ENCODE measurements around the gene TYW1. TPM values are rescaled to one million over a fixed set of nuclear protein-coding genes. Genes with fewer than 3 reads are reported as not detected.
"Not testable (repeated sequence)": the region's sequence is repeated elsewhere in the genome, so short reads cannot be mapped to it uniquely, and the experiment has no call there.

TYW1 gene
- total and polyA plus RNA-seq, 2 of the 8 experiments (the other 6 are each of a cell fraction or from before 2014, with no cell fraction given): 8.8 to 16.2 TPM

- TF ChIP-seq CBX8 (IDR thresholded peaks at IDR 0.05; ENCODE audit: borderline replicate concordance, low read depth, low read length) (no peak), BRCA1 (IDR thresholded peaks at IDR 0.05; ENCODE audit: low read depth, low read length) (no peak), JUND (IDR thresholded peaks at IDR 0.05; ENCODE audit: low read length) (no peak)
Observed at GRCh38 chr7:67022511-67022910, 25.9 kb downstream of the TYW1 start (continued).

DNA sequence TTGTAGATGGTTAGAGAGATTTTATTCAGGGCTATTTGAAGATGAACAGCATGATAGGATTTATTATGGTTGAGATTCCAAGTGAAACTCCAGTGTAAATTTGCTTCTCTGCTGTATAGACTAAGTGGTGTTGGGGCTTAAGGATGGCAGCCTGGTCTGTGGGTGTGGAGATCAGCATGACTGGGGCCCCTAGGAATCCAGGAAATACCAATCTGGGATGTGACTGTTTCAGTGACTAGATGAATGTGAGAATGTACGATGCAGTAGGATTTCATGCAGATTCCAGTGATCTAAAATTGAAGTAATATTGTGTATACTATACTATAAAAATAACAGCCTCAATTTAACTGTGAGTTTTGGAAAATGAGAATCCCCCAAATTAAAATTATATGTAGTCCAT, 28.8 kb downstream of the TYW1 start:
- H2BK120ac ChIP-seq (replicated peaks; ENCODE audit: low read depth, low read length); H2BK12ac ChIP-seq (ENCODE audit: low read depth, low read length); H3K23ac ChIP-seq (ENCODE audit: insufficient read length); H2BK5ac ChIP-seq (ENCODE audit: low read depth, low read length); H3K27ac ChIP-seq (ENCODE audit: low read depth, low read length); H3K9ac ChIP-seq (replicated peaks in 1 of 4; ENCODE audit: extremely low read depth in 1 of 4, low read depth in 3 of 4, low read length in 3 of 4); POLR2A ChIA-PET (ENCODE audit: partially characterized antibody); H3K4me2 ChIP-seq (ENCODE audit: insufficient read depth in 1 of 2, low read depth in 2 of 2, low read length in 2 of 2); H3K79me1 ChIP-seq (ENCODE audit: low read depth, low read length); H3K18ac ChIP-seq (ENCODE audit: extremely low read depth, low read length); H3K14ac ChIP-seq (ENCODE audit: insufficient read length); H4K8ac ChIP-seq (ENCODE audit: extremely low read depth, insufficient read depth, low read length); H3K9me3 ChIP-seq (ENCODE audit: insufficient read depth in 2 of 2, low read depth in 1 of 2, low read length in 1 of 2); H4K91ac ChIP-seq (replicated peaks; ENCODE audit: insufficient read length, low read length); H3K4me1 ChIP-seq (replicated peaks in 1 of 4; ENCODE audit: control insufficient read depth in 3 of 4, insufficient read depth in 4 of 4, low read length in 3 of 4); H3K4ac ChIP-seq (replicated peaks; ENCODE audit: insufficient read length, low read depth, low read length); H4K20me1 ChIP-seq (replicated peaks in 1 of 2; ENCODE audit: control insufficient read depth in 1 of 2, insufficient read depth in 2 of 2, low read length in 2 of 2); H3K27me3 ChIP-seq (replicated peaks in 1 of 4; ENCODE audit: control insufficient read depth in 3 of 4, extremely low read depth in 1 of 4, insufficient read depth in 3 of 4, low read length in 3 of 4); H4K5ac ChIP-seq (ENCODE audit: insufficient read length, low read depth, low read length); H2BK15ac ChIP-seq (ENCODE audit: low read length); H2BK20ac ChIP-seq (ENCODE audit: low read length); H3K79me2 ChIP-seq (ENCODE audit: control insufficient read depth in 1 of 2, insufficient read depth in 2 of 2, low read length in 2 of 2); H3K23me2 ChIP-seq (ENCODE audit: low read depth, low read length); H2AFZ ChIP-seq (ENCODE audit: low read length); FAIRE-seq; H3K4me3 ChIP-seq (ENCODE audit: extremely low read depth in 1 of 4, insufficient read depth in 2 of 4, low read depth in 3 of 4, low read length in 4 of 4); H3K56ac ChIP-seq (replicated peaks; ENCODE audit: insufficient read length, low read depth, low read length); H2AK5ac ChIP-seq (ENCODE audit: low read depth, low read length); CTCF ChIA-PET (ENCODE audit: partially characterized antibody); DNase-seq (ENCODE audit: low read depth in 1 of 2, low spot score in 2 of 2): not testable (repeated sequence)
- 100% methylated on average over 1 of the region's 1 CpG; no CpG with 5 or more reads in 1 of the 2 experiments for WGBS, 2 experiments (ENCODE audit: extremely low coverage in 1 of 2, insufficient coverage in 1 of 2, insufficient read length in 1 of 2, insufficient replicate concordance in 2 of 2, low coverage in 1 of 2, low lambda C conversion rate in 2 of 2, missing lambda C conversion rate in 1 of 2)
- peaks cover 3 to 18% (median 8%) of the 10 kb centered on the region in 4 experiments; a peak in 4 of 8 replicates for H3K36me3 ChIP-seq (ENCODE audit: control insufficient read depth in 2 of 4, insufficient read depth in 4 of 4, low read length in 3 of 4)

Measured in H1 (cell line).